ENCODE results near the gene CRPPA. TPM values are rescaled to one million over a fixed set of nuclear protein-coding genes. Genes with fewer than 3 reads are reported as not detected.
"Not testable (repeated sequence)": the region's sequence is repeated elsewhere in the genome, so short reads cannot be mapped to it uniquely, and the experiment has no call there.

CRPPA gene
- total RNA-seq, 3 donors from 2014 or later (not counting 1 experiment from before 2014, with no cell fraction given): 2.1 to 4.7 (median 2.5) TPM

- Histone ChIP-seq H3K27me3 (ENCODE audit: control insufficient read depth, insufficient read depth, low read length) (no peaks in the 10 kb centered on the region), H3K36me3 (ENCODE audit: control insufficient read depth, insufficient read depth, low read length) (no peaks in the 10 kb centered on the region), H3K9me3 (ENCODE audit: control insufficient read depth, insufficient read depth, low read length) (peaks cover 33% of the 10 kb centered on the region), H3K27ac (ENCODE audit: low read length) (no peak overlapping the region), H3K4me1 (ENCODE audit: control insufficient read depth, insufficient read depth, low read length) (no peaks in the 10 kb centered on the region), H3K4me3 (ENCODE audit: low read length) (no peak overlapping the region)
- H3K27me3 Mint-ChIP-seq (ENCODE audit: low read depth in 2 of 2): no peaks in the 10 kb centered on the region
- intact Hi-C loops (cut with micrococcal nuclease): no loop called here
- no CpG with 5 or more reads among the region's 1 CpG for WGBS (ENCODE audit: insufficient coverage)
- H3K36me3 Mint-ChIP-seq: peaks cover 14% of the 10 kb centered on the region
- peaks cover 6 to 12% of the 10 kb centered on the region in 2 donors for H3K9me3 Mint-ChIP-seq
- H3K27ac Mint-ChIP-seq: no peak overlapping the region
- ATAC-seq: no peak
- no peak for DNase-seq
- no peak for TF ChIP-seq CTCF (IDR thresholded peaks at IDR 0.05)
- no peak overlapping the region for H3K4me3 Mint-ChIP-seq
- peaks cover 7 to 11% of the 10 kb centered on the region in 2 donors for H3K4me1 Mint-ChIP-seq
Observed at GRCh38 chr7:16395121-16395520, 26.2 kb downstream of the CRPPA start.

- peaks cover 14% of the 10 kb centered on the region for H3K36me3 Mint-ChIP-seq
- no peak overlapping the region for H3K4me3 ChIP-seq (ENCODE audit: low read length)
- no peaks in the 10 kb centered on the region for H3K27me3 ChIP-seq (ENCODE audit: control insufficient read depth, insufficient read depth, low read length)
- TF ChIP-seq CTCF (IDR thresholded peaks at IDR 0.05): no peak
- peaks cover 6 to 12% of the 10 kb centered on the region in 2 donors for H3K9me3 Mint-ChIP-seq
- H3K4me1 Mint-ChIP-seq: peaks cover 7 to 11% of the 10 kb centered on the region in 2 donors
- DNase-seq: no peak
- no peak overlapping the region for H3K27ac Mint-ChIP-seq
- no peak overlapping the region for H3K27ac ChIP-seq (ENCODE audit: low read length)
- H3K4me1 ChIP-seq (ENCODE audit: control insufficient read depth, insufficient read depth, low read length): no peaks in the 10 kb centered on the region
- no peaks in the 10 kb centered on the region for H3K27me3 Mint-ChIP-seq (ENCODE audit: low read depth in 2 of 2)
- H3K9me3 ChIP-seq (ENCODE audit: control insufficient read depth, insufficient read depth, low read length): peaks cover 21% of the 10 kb centered on the region
- H3K4me3 Mint-ChIP-seq: no peak overlapping the region
- no CpG with 5 or more reads among the region's 4 CpGs for WGBS (ENCODE audit: insufficient coverage)
- no peak for ATAC-seq
- intact Hi-C loops (cut with micrococcal nuclease): no loop called here
- H3K36me3 ChIP-seq (ENCODE audit: control insufficient read depth, insufficient read depth, low read length): no peaks in the 10 kb centered on the region
Observed at GRCh38 chr7:16393862-16394422, 27.4 kb downstream of the CRPPA start.

DNA sequence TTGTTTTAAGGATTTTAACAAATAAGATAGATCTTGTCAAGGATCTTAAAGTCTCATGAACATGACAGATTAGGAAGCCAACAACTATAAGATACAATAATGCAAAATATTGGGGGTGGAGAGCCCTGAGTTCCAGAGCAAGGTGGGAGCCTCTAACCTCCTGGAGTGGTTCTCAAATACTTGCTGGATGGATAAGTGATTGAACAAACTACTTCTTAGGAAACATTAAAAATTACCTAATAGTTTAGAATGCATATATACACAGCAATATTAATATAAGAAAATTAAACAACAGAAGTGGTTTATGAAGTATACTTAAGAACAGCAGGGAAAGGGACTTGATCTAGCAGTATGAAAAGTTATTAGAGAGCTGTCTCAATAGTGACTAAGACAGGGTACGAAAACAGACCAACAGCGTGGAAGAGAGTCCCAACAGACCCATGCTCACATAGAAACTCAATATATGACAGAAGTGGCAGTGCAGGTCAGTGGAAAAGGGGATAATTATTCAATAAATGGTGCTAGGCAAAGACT is 28.3 kb downstream of the CRPPA start:
- no peaks in the 10 kb centered on the region for H3K27me3 ChIP-seq (ENCODE audit: control insufficient read depth, insufficient read depth, low read length)
- Mint-ChIP-seq H3K4me3 (no peak overlapping the region), H3K27ac (no peak overlapping the region), H3K36me3 (peaks cover 14% of the 10 kb centered on the region), H3K4me1 (peaks cover 7 to 11% of the 10 kb centered on the region in 2 donors), H3K27me3 (ENCODE audit: low read depth in 2 of 2) (no peaks in the 10 kb centered on the region), H3K9me3 (peaks cover 8 to 11% of the 10 kb centered on the region in 2 donors)
- no peak for TF ChIP-seq CTCF (IDR thresholded peaks at IDR 0.05)
- H3K27ac ChIP-seq (ENCODE audit: low read length): no peak overlapping the region
- H3K36me3 ChIP-seq (ENCODE audit: control insufficient read depth, insufficient read depth, low read length): no peaks in the 10 kb centered on the region
- intact Hi-C loops (cut with micrococcal nuclease): no loop called here
- peaks cover 13% of the 10 kb centered on the region for H3K9me3 ChIP-seq (ENCODE audit: control insufficient read depth, insufficient read depth, low read length)
- 100% methylated on average over 2 of the region's 2 CpGs for WGBS (ENCODE audit: insufficient coverage)
- ATAC-seq: no peak
- H3K4me3 ChIP-seq (ENCODE audit: low read length): no peak overlapping the region
- H3K4me1 ChIP-seq (ENCODE audit: control insufficient read depth, insufficient read depth, low read length): no peaks in the 10 kb centered on the region
- no peak for DNase-seq

GRCh38 chr7:16383786-16384185 is 37.6 kb downstream of the CRPPA start:
- H3K27me3 ChIP-seq (ENCODE audit: control insufficient read depth, insufficient read depth, low read length); intact Hi-C loops (cut with micrococcal nuclease); H3K36me3 Mint-ChIP-seq; H3K27ac Mint-ChIP-seq; DNase-seq; H3K27ac ChIP-seq (ENCODE audit: low read length); H3K4me1 Mint-ChIP-seq; H3K27me3 Mint-ChIP-seq (ENCODE audit: low read depth in 2 of 2); H3K4me1 ChIP-seq (ENCODE audit: control insufficient read depth, insufficient read depth, low read length); ATAC-seq; H3K4me3 ChIP-seq (ENCODE audit: low read length); H3K9me3 ChIP-seq (ENCODE audit: control insufficient read depth, insufficient read depth, low read length); H3K4me3 Mint-ChIP-seq; H3K36me3 ChIP-seq (ENCODE audit: control insufficient read depth, insufficient read depth, low read length); H3K9me3 Mint-ChIP-seq: not testable (repeated sequence)
- WGBS (ENCODE audit: insufficient coverage): 96% methylated on average over 18 of the region's 18 CpGs

- H3K36me3 Mint-ChIP-seq; DNase-seq; H3K27me3 Mint-ChIP-seq (ENCODE audit: low read depth in 2 of 2); intact Hi-C loops (cut with micrococcal nuclease); H3K27ac ChIP-seq (ENCODE audit: low read length); ATAC-seq; H3K9me3 ChIP-seq (ENCODE audit: control insufficient read depth, insufficient read depth, low read length); H3K4me1 ChIP-seq (ENCODE audit: control insufficient read depth, insufficient read depth, low read length); H3K27ac Mint-ChIP-seq; H3K27me3 ChIP-seq (ENCODE audit: control insufficient read depth, insufficient read depth, low read length); H3K9me3 Mint-ChIP-seq; H3K4me1 Mint-ChIP-seq; H3K4me3 Mint-ChIP-seq; H3K36me3 ChIP-seq (ENCODE audit: control insufficient read depth, insufficient read depth, low read length); H3K4me3 ChIP-seq (ENCODE audit: low read length): not testable (repeated sequence)
- WGBS (ENCODE audit: insufficient coverage): 96% methylated on average over 7 of the region's 7 CpGs
Observed at GRCh38 chr7:16383103-16383502, 38.2 kb downstream of the CRPPA start.

Measured in natural killer cell (primary cell).